T-helper 1 cell treated with Interleukin-12 subunit alpha and Interleukin-12 subunit beta and Interleukin-4 antibody, amounts not matched to agents 30 ng/mL and 1 ng/mL, for 36 hours (primary cell): Measurements from ENCODE around the gene BRI3. TPM values are rescaled to one million over a fixed set of nuclear protein-coding genes. Genes with fewer than 3 reads are reported as not detected.

ENCODE experiments used
- intact Hi-C: fragments of 100-400 bp; cut with micrococcal nuclease; formaldehyde crosslinking; loops from one replicate; pipeline ENCODE4 v1.15.1; 2024
- total RNA-seq: library from RNA; stranded (reverse); gene quantifications from 2 replicates; pipeline ENCODE4 v1.2.3, GENCODE V29; 2022

The BRI3 gene
- total RNA-seq, 1 donor from 2014 or later = 83.0 TPM

DNA sequence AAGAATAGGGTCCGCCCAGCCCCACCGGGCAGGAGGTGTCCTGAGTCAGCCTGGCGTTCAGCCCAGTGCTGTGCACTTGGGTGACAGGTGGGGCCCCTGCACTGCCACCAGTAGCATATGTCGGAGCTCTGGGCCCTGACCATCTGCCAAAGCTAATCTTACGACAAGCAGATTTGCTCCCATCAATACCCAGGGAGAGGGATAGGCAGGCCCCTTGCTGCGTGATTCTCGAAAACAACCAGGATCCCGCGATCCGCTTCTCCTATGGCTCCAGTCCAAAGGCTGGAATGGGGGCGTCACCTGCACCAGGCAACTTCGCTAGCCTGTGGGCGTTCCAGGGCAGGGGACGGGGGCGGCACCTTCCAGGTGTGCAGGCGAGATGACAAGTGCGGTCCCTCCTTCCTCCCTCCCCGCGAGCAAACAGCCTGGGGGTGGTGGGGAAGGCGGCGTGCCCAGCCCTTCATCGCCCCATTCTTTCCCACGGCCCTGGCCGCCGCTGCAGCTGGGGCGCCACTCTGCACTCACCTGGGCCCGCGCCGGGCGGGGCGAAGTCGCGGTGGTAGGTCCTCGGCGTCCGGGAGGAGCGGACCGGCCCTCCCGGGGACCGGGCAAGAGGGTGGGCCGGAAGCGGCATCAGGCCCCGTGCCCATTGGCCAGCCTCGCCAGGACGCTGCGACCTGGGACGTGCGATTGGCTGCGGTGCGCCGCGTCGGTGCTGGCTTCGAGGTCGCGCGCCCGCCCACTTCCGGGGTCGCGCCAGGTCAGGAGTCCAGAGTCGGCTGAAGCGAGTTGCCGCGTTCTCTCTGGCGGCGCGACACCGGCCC lies 29.7 kb upstream of the BRI3 start, which contains the start of gene TECPR1:
Gene TECPR1, minus strand, starts transcription at position 632 of the 824 bp plus-strand sequence. CDS start 6,086 bp downstream, outside the sequence.
- intact Hi-C loops = loop anchor here (1.0 to 10.0 kb wide), 16 partner anchors 8 to 1777 kb away; partner anchors contain the start of genes ARPC1A, ASNS, BAIAP2L1 and BHLHA15

DNA sequence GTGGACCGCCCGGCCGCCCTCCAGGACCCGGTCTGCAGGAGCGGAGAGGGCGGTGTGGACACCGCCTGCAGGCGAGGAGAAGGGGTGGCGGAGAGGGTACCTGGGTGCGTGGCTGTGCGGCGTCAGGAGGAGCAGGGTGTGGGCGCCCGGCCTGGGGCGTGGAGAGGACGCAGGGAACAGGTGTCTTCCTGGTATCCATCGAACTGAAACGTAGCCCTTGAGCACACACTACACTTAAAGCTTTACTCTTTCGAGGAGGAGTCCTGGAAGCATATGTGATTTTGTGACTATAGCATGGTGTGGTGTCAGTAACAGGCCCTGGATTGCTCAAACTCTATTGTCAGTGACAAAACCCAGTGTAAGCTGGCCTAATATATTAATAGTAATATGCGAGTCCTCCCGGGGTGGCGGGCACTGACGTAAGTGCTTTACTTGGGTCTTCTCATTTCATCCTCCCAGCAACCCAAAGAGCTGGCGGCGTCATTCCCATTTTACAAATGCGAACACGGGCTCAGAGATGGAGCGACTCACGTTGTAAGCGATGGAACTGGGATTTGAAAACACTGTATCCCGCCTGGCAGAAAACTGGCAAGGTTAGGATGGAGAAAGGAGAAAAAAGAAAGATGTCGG lies 28.9 kb upstream of the BRI3 start:
- intact Hi-C loops = loop anchor here (1.0 to 10.0 kb wide), 7 partner anchors 8 to 1778 kb away; partner anchors contain the start of genes ARPC1A, LMTK2, SDHAF3 and TMEM130

GRCh38 chr7:98254516-98254915 lies 27.0 kb upstream of the BRI3 start:
- intact Hi-C loops = loop anchor here (5.0 to 10.0 kb wide), 4 partner anchors 232 to 1780 kb away; partner anchors contain the start of genes ARPC1A, TMEM130 and TRRAP

GRCh38 chr7:98254951-98255610 lies 26.4 kb upstream of the BRI3 start:
- intact Hi-C loops = loop anchor here (5.0 to 10.0 kb wide), 4 partner anchors 233 to 1780 kb away; partner anchors contain the start of genes ARPC1A, TMEM130 and TRRAP

DNA sequence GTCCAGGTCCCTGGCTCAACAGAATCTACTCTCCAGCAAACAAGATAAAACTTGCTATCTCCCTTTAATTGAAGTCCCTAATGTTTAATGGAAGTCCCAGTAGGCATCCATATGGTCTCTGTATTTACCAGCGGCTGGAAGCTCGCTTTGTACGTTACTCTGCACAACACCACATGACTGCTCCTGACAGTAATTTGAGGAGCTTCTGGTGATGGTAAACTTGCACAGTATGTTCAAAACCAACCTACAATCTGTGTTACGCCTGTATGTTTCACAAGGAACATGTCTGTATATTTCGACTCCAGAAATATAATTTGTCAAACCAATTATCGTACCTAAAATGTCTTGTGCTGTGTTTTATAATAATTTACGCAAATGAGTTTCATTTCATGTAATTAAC lies 25.1 kb upstream of the BRI3 start:
- intact Hi-C loops = loop anchor here (10.0 kb wide), 3 partner anchors 618 to 1782 kb away; partner anchors contain the start of genes ARPC1A, TMEM130 and TRRAP

- intact Hi-C loops = loop anchor here (10.0 kb wide), 3 partner anchors 617 to 1783 kb away; partner anchors contain the start of genes ARPC1A, TMEM130 and TRRAP
These were observed 23.8 kb upstream of the BRI3 start for GRCh38 chr7:98257701-98258100.

DNA sequence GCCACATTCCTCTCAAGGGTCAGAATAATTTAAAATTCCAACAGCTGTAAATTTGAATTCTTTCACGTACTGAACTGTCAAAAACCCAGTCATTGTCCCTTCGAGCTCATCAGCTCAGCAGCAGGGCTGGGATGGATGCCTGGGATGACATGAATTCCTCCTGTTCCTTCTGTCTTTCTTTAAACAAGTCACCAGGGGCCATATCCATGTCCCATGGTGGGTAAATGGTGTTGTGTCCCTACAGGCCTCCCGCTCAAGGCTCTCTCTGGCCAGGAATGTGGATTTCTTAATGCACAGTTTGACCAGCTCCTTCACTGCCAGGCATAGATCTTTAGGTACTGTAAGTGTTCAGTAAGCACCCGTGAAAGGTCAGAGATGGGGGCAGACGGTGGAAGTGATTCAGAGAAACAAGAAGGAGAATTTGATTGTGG lies 15.6 kb upstream of the BRI3 start:
- intact Hi-C loops = no loop called here

GRCh38 chr7:98266840-98267239 lies 14.6 kb upstream of the BRI3 start:
- intact Hi-C loops = no loop called here

- intact Hi-C loops = no loop called here
These were observed 14.2 kb upstream of the BRI3 start for GRCh38 chr7:98267303-98267702.

GRCh38 chr7:98276241-98276761 lies 5.2 kb upstream of the BRI3 start:
- intact Hi-C loops = no loop called here

DNA sequence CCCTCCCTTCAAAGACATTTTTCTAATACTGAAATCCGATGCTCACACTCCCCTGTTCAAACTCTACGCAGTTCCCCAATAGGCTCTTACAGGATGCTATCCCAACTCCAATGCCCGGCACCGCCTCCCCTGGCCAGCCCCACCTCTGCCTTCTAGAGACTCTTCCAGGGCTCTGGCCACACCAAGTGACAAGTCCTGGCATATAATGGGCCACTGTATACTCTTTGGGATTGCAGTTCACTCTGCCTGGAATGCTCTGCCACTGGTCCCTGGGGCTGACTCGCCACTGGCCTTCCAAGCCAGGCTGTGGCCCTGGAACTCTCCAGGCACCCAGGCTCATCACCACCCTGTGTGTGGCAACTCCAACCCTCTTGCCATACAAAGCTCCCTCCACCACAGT lies 3.1 kb upstream of the BRI3 start:
- intact Hi-C loops = no loop called here

GRCh38 chr7:98278936-98279335 lies 2.5 kb upstream of the BRI3 start:
- intact Hi-C loops = no loop called here

GRCh38 chr7:98280296-98280695 lies 1.2 kb upstream of the BRI3 start:
- intact Hi-C loops = loop anchor here (2.0 kb wide), 1 partner anchor 863 kb away; no protein-coding TSS in a partner anchor

DNA sequence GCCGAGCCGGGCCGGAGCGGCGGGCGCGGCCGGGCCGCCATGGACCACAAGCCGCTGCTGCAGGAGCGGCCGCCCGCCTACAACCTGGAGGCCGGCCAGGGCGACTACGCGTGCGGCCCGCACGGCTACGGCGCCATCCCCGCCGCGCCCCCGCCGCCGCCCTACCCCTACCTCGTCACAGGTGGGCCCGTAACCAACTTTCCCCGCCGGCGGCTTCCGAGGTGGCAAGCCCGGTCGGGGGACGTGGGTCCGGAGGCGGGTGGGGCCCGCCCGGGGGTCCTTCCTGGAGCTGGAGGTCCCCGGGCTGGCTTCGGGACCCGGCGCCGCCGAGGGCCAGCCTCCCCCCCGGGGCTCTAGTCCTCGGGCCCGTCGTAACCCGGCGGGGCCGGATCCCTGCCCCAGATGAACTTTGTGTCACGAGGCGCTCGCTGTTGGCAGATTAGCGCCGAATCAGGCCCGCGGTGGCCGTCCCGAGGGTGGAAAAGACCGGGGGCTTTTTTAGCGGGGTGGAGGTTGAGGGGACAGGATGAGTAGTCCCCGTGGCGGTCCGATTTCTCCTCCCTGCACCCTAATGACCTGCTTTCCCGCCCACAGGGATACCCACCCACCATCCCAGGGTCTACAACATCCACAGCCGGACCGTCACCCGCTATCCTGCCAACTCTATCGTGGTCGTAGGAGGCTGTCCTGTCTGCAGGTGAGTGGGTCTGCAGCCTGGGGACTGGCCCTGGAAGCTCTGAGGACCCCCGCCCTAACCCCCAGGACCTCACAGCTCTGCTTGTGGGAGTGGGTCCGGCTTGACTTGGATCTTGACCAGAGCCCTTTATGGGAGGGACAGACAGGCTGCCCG lies 496 bp downstream of the BRI3 start:
- intact Hi-C loops = loop anchor here (1.0 to 2.0 kb wide), 11 partner anchors 31 to 1165 kb away; partner anchors contain the start of genes ASNS, BAIAP2L1, LMTK2 and SDHAF3

- intact Hi-C loops = no loop called here
These were observed 1.2 kb downstream of the BRI3 start for GRCh38 chr7:98282703-98283102.

DNA sequence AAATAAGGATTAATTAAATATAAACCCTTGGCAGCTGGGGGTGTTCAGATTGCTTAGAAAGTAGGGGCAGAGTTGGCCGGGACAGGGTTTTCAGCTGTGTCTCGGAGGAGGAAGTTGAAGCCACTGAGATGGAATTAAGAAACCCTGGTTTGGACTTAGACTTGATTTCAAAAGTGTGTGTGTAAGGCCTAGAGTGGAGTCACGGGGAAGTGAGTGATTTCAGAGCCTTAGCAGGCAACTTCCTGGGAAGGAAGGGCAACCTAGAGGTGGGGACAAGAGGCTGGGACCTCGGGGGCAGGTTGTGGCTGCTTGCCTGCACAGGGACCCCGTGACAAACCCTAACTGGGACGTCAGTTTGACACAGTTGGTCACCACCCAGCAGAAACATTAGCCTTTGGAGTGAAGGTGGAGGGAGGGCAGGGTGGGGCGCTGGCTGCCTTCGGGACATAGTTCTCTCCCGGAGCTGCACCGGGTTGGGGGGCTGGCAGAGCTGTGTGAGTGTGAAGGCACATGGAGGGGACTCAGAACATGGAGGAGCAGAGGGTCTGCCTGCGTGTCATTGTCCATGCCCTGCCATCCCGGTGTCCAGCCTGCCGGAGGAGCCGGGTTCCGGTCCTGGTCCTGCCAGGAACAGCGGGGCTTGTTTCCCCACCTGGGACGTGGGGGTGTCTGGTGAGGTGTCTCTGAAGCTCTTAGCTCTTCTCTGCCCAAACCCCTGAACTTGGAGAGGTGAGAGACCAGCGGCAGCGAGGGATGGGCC lies 1.8 kb downstream of the BRI3 start:
- intact Hi-C loops = no loop called here

DNA sequence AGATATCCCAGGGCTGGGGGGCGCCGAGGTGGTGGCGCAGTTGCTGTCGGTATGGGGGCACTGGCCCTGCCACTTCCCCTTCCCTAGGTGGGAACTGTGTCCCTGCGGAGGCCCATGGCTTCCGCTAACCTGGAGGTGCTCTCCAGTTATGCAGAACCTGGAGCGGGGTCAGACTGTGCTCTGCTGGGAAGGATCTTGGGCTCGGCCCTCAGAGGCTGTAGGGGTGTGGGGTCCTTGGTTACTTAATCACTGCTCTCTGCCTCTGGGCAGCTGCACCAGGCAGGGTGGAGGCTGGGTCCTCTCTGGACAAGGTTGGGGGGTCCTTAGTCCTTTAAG lies 2.4 kb downstream of the BRI3 start:
- intact Hi-C loops = no loop called here

GRCh38 chr7:98284335-98285036 lies 3.0 kb downstream of the BRI3 start:
- intact Hi-C loops = no loop called here
